Measurements from ENCODE around the gene GRK6.

GRCh38 chr5:177448244-177448950 lies 21.9 kb downstream of the GRK6 start:
- TF ChIP-seq REST (IDR thresholded peaks at IDR 0.05; ENCODE audit: insufficient read depth in 1 of 2, low read depth in 2 of 2, low read length in 2 of 2) (no peak), POLR2AphosphoS5 (IDR thresholded peaks at IDR 0.05; ENCODE audit: low read depth, low read length) (no peak), SIN3A (IDR thresholded peaks at IDR 0.05; ENCODE audit: borderline replicate concordance, insufficient read depth, low read length) (no peak), TAF1 (IDR thresholded peaks at IDR 0.05; ENCODE audit: borderline replicate concordance, insufficient read depth, low read length) (no peak)
